Mesothelial cell of epicardium (in vitro differentiated cells): ENCODE measurements around the gene SULF2. TPM values are rescaled to one million over a fixed set of nuclear protein-coding genes. Genes with fewer than 3 reads are reported as not detected.
A peak's percentile ranks its signal among the peaks of the same experiment; 100 is the strongest.

ENCODE experiments used
- DNase-seq, 2 experiments: peaks; one replicate each; pipeline ENCODE4 v3.0.0; 2021; ENCODE audit warnings: low spot score in 2 of 2; ENCODE audit not compliant: unreplicated experiment in 2 of 2
- H3K27ac Mint-ChIP-seq: 2 replicates; pipeline ENCODE4 v1.8.0; 2021; ENCODE audit warnings: mixed read lengths
- H3K27me3 Mint-ChIP-seq: 2 replicates; pipeline ENCODE4 v1.8.0; 2021; ENCODE audit warnings: low read depth, mixed read lengths
- H3K36me3 Mint-ChIP-seq: 2 replicates; pipeline ENCODE4 v1.8.0; 2021; ENCODE audit warnings: mixed read lengths
- H3K4me1 Mint-ChIP-seq: 2 replicates; pipeline ENCODE4 v1.8.0; 2021; ENCODE audit warnings: mixed read lengths
- H3K4me3 Mint-ChIP-seq: 2 replicates; pipeline ENCODE4 v1.8.0; 2021; ENCODE audit warnings: mild to moderate bottlenecking, moderate library complexity, mixed read lengths
- H3K9me3 Mint-ChIP-seq: 2 replicates; pipeline ENCODE4 v1.8.0; 2021; ENCODE audit warnings: mixed read lengths
- CTCF ChIP-seq: fragments of 200-600 bp; sonication (generic); IDR thresholded peaks from one replicate; pipeline ENCODE4 v1.5.0; 2021; ENCODE audit warnings: antibody characterized with exemption; ENCODE audit not compliant: unreplicated experiment
- total RNA-seq: library from RNA; stranded (reverse); gene quantifications from 3 replicates; pipeline ENCODE4 v1.2.1, GENCODE V29; 2021

The SULF2 gene
- total RNA-seq, 1 donor from 2014 or later = 77.0 TPM

GRCh38 chr20:47726632-47727031 is 58.6 kb downstream of the SULF2 start:
- DNase-seq = no peak
- peaks cover 5% of the 10 kb centered on the region for H3K36me3 Mint-ChIP-seq
- peaks cover 22% of the 10 kb centered on the region for H3K4me1 Mint-ChIP-seq
- no peak overlapping the region for H3K27ac Mint-ChIP-seq
- no peaks in the 10 kb centered on the region for H3K9me3 Mint-ChIP-seq
- no peak for TF ChIP-seq CTCF
- no peak overlapping the region for H3K4me3 Mint-ChIP-seq
- no peaks in the 10 kb centered on the region for H3K27me3 Mint-ChIP-seq

GRCh38 chr20:47725248-47725973 is 59.9 kb downstream of the SULF2 start:
- no peak overlapping the region for H3K4me3 Mint-ChIP-seq
- peaks cover 33% of the 10 kb centered on the region for H3K4me1 Mint-ChIP-seq
- H3K36me3 Mint-ChIP-seq = peaks cover 2% of the 10 kb centered on the region
- TF ChIP-seq CTCF = peak; percentile 95
- peak overlapping the region; percentile 40 for H3K27ac Mint-ChIP-seq
- DNase-seq = peak; percentile 57 to 80
- H3K27me3 Mint-ChIP-seq = no peaks in the 10 kb centered on the region
- no peaks in the 10 kb centered on the region for H3K9me3 Mint-ChIP-seq

- H3K27ac Mint-ChIP-seq = peak overlapping the region; percentile 40
Measured at GRCh38 chr20:47724910-47725247, 60.4 kb downstream of the SULF2 start.

GRCh38 chr20:47724396-47724795 is 60.9 kb downstream of the SULF2 start:
- DNase-seq = no peak
- H3K36me3 Mint-ChIP-seq = peaks cover 2% of the 10 kb centered on the region
- no peak for TF ChIP-seq CTCF
- H3K4me1 Mint-ChIP-seq = peaks cover 38% of the 10 kb centered on the region
- no peaks in the 10 kb centered on the region for H3K27me3 Mint-ChIP-seq
- no peak overlapping the region for H3K4me3 Mint-ChIP-seq
- H3K27ac Mint-ChIP-seq = peak overlapping the region; percentile 40
- no peaks in the 10 kb centered on the region for H3K9me3 Mint-ChIP-seq

More at GRCh38 chr20:47724910-47725247, 60.4 kb downstream of the SULF2 start:
- Mint-ChIP-seq H3K4me1 (peaks cover 33% of the 10 kb centered on the region), H3K27me3 (no peaks in the 10 kb centered on the region), H3K36me3 (peaks cover 2% of the 10 kb centered on the region), H3K9me3 (no peaks in the 10 kb centered on the region), H3K4me3 (no peak overlapping the region)
- no peak for DNase-seq
- TF ChIP-seq CTCF = no peak

- Mint-ChIP-seq H3K36me3 (peaks cover 2% of the 10 kb centered on the region), H3K4me1 (peaks cover 41% of the 10 kb centered on the region), H3K9me3 (no peaks in the 10 kb centered on the region), H3K27me3 (no peaks in the 10 kb centered on the region), H3K4me3 (no peak overlapping the region), H3K27ac (no peak overlapping the region)
- DNase-seq = no peak
- TF ChIP-seq CTCF = no peak
Measured at GRCh38 chr20:47723322-47723721, 62.0 kb downstream of the SULF2 start.
